H1 (cell line): Measurements from ENCODE around the gene PHC1. TPM values are rescaled to one million over a fixed set of nuclear protein-coding genes. Genes with fewer than 3 reads are reported as not detected.

Experiments used
- CTCF ChIA-PET: fragments of 300-600 bp; sonication (Branson Sonifier 250); formaldehyde crosslinking; loops from one replicate; lab custom pipeline; 2021; ENCODE audit not compliant: partially characterized antibody; lab: Charles Lee
- POLR2A ChIA-PET: fragments of 300-600 bp; sonication (Branson Sonifier 250); formaldehyde crosslinking; loops from one replicate; lab custom pipeline; 2021; ENCODE audit warnings: inconsistent platforms; ENCODE audit not compliant: partially characterized antibody; lab: Charles Lee
- DNase-seq, 2 experiments: peaks; one replicate each; pipeline versions ENCODE4 v3.0.0 to v3.0.0-alpha.2; 2010 to 2022; ENCODE audit warnings: low spot score in 2 of 2, low read depth in 1 of 2, mixed read lengths in 1 of 2
- FAIRE-seq: peaks from 2 replicates; lab custom pipeline; 2011; peaks lifted over from hg19 to GRCh38; lab: Jason Lieb, UNC
- H2AFZ ChIP-seq: 2 replicates; pipeline ENCODE4 v1.8.1; 2012; ENCODE audit warnings: low read length, inconsistent platforms
- H2AK5ac ChIP-seq: 2 replicates; pipeline ENCODE4 v1.6.1; 2013; ENCODE audit warnings: low read depth, low read length
- H2BK120ac ChIP-seq: replicated peaks from 2 replicates; pipeline ENCODE3; 2013; ENCODE audit warnings: low read depth, low read length, inconsistent platforms
- H2BK12ac ChIP-seq: 2 replicates; pipeline ENCODE4 v1.6.1; 2013; ENCODE audit warnings: low read depth, low read length
- H2BK15ac ChIP-seq: 2 replicates; pipeline ENCODE4 v1.6.1; 2013; ENCODE audit warnings: low read length
- H2BK20ac ChIP-seq: 2 replicates; pipeline ENCODE4 v1.6.1; 2013; ENCODE audit warnings: low read length
- H2BK5ac ChIP-seq: 2 replicates; pipeline ENCODE4 v1.6.1; 2013; ENCODE audit warnings: low read depth, low read length
- H3K14ac ChIP-seq: 2 replicates; pipeline ENCODE4 v1.6.1; 2013; ENCODE audit warnings: inconsistent platforms; ENCODE audit not compliant: insufficient read length
- H3K18ac ChIP-seq: 2 replicates; pipeline ENCODE4 v1.6.1; 2013; ENCODE audit warnings: low read length; ENCODE audit errors: extremely low read depth
- H3K23ac ChIP-seq: 2 replicates; pipeline ENCODE4 v1.6.1; 2013; ENCODE audit warnings: inconsistent platforms; ENCODE audit not compliant: insufficient read length
- H3K23me2 ChIP-seq: 2 replicates; pipeline ENCODE4 v1.6.1; 2013; ENCODE audit warnings: low read depth, low read length
- H3K27ac ChIP-seq: 2 replicates; pipeline ENCODE4 v1.6.1; 2011; ENCODE audit warnings: low read depth, low read length, inconsistent platforms
- H3K27me3 ChIP-seq, 4 experiments: replicated peaks in 1 of 4; 1 replicate in 1 of 4; 2 replicates in 3 of 4; pipeline versions ENCODE4 v1.6.1 to v1.8.1; 2011 to 2013; ENCODE audit warnings: low read length in 3 of 4, mild to moderate bottlenecking in 3 of 4, inconsistent platforms in 2 of 4, mixed read lengths in 2 of 4, moderate library complexity in 1 of 4; ENCODE audit not compliant: control insufficient read depth in 3 of 4, insufficient read depth in 3 of 4; ENCODE audit errors: extremely low read depth in 1 of 4
- H3K36me3 ChIP-seq, 4 experiments: 2 replicates each; pipeline versions ENCODE4 v1.6.1 to v1.8.1; 2011 to 2013; ENCODE audit warnings: mild to moderate bottlenecking in 4 of 4, low read length in 3 of 4, moderate library complexity in 2 of 4, control low read depth in 1 of 4, inconsistent platforms in 1 of 4; ENCODE audit not compliant: insufficient read depth in 4 of 4, control insufficient read depth in 2 of 4
- H3K4ac ChIP-seq: replicated peaks from 2 replicates; pipeline ENCODE3; 2013; ENCODE audit warnings: low read length, low read depth, mixed read lengths, inconsistent platforms; ENCODE audit not compliant: insufficient read length
- H3K4me1 ChIP-seq, 4 experiments: replicated peaks in 1 of 4; 1 replicate in 1 of 4; 2 replicates in 3 of 4; pipeline versions ENCODE4 v1.6.1 to v1.8.1; 2011 to 2013; ENCODE audit warnings: low read length in 3 of 4, inconsistent platforms in 2 of 4, mixed read lengths in 1 of 4; ENCODE audit not compliant: insufficient read depth in 4 of 4, control insufficient read depth in 3 of 4
- H3K4me2 ChIP-seq, 2 experiments: 2 replicates each; pipeline versions ENCODE4 v1.6.1 to v1.8.1; 2011 to 2013; ENCODE audit warnings: low read depth in 2 of 2, low read length in 2 of 2, control low read depth in 1 of 2, inconsistent platforms in 1 of 2, mild to moderate bottlenecking in 1 of 2; ENCODE audit not compliant: insufficient read depth in 1 of 2
- H3K4me3 ChIP-seq, 4 experiments: fragments of 200-600, 300-600 bp in 1 of 4; sonication (generic), shearing (Covaris generic), sonication (Bioruptor Twin) in 1 of 4; 2 replicates each; pipeline versions ENCODE4 v1.5.1 to v1.8.1; 2011 to 2016; ENCODE audit warnings: low read length in 4 of 4, low read depth in 3 of 4, control low read depth in 2 of 4, inconsistent platforms in 2 of 4, mild to moderate bottlenecking in 2 of 4, mixed read lengths in 1 of 4, moderate library complexity in 1 of 4; ENCODE audit not compliant: insufficient read depth in 2 of 4; ENCODE audit errors: extremely low read depth in 1 of 4
- H3K56ac ChIP-seq: replicated peaks from 2 replicates; pipeline ENCODE3; 2013; ENCODE audit warnings: low read depth, mild to moderate bottlenecking, mixed read lengths, low read length, inconsistent platforms; ENCODE audit not compliant: insufficient read length
- H3K79me1 ChIP-seq: 2 replicates; pipeline ENCODE4 v1.6.1; 2013; ENCODE audit warnings: low read depth, low read length, control low read depth
- H3K79me2 ChIP-seq, 2 experiments: 2 replicates each; pipeline versions ENCODE4 v1.6.1 to v1.8.1; 2012 to 2013; ENCODE audit warnings: low read length in 2 of 2, mild to moderate bottlenecking in 2 of 2, inconsistent platforms in 1 of 2; ENCODE audit not compliant: insufficient read depth in 2 of 2, control insufficient read depth in 1 of 2
- H3K9ac ChIP-seq, 4 experiments: replicated peaks in 1 of 4; 1 replicate in 1 of 4; 2 replicates in 3 of 4; pipeline versions ENCODE4 v1.6.1 to v1.8.1; 2011 to 2013; ENCODE audit warnings: low read depth in 3 of 4, low read length in 3 of 4, control low read depth in 2 of 4, mild to moderate bottlenecking in 2 of 4, moderate library complexity in 2 of 4, inconsistent platforms in 1 of 4; ENCODE audit errors: extremely low read depth in 1 of 4
- H3K9me3 ChIP-seq, 2 experiments: 2 replicates each; pipeline versions ENCODE4 v1.6.1 to v1.8.1; 2012 to 2013; ENCODE audit warnings: mild to moderate bottlenecking in 2 of 2, moderate library complexity in 2 of 2, control low read depth in 1 of 2, inconsistent platforms in 1 of 2, low read depth in 1 of 2, low read length in 1 of 2, mixed read lengths in 1 of 2; ENCODE audit not compliant: insufficient read depth in 2 of 2
- H4K20me1 ChIP-seq, 2 experiments: replicated peaks in 1 of 2; 2 replicates each; pipeline versions ENCODE3 to v1.8.1; 2011 to 2013; ENCODE audit warnings: inconsistent platforms in 2 of 2, low read length in 2 of 2, mild to moderate bottlenecking in 1 of 2; ENCODE audit not compliant: insufficient read depth in 2 of 2, control insufficient read depth in 1 of 2
- H4K5ac ChIP-seq: 2 replicates; pipeline ENCODE4 v1.6.1; 2013; ENCODE audit warnings: low read length, low read depth, mixed read lengths, inconsistent platforms; ENCODE audit not compliant: insufficient read length
- H4K8ac ChIP-seq: 2 replicates; pipeline ENCODE4 v1.8.0; 2013; ENCODE audit warnings: mild to moderate bottlenecking, moderate library complexity, low read length, inconsistent platforms; ENCODE audit not compliant: insufficient read depth; ENCODE audit errors: extremely low read depth
- H4K91ac ChIP-seq: replicated peaks from 2 replicates; pipeline ENCODE3; 2013; ENCODE audit warnings: low read length, mixed read lengths, inconsistent platforms; ENCODE audit not compliant: insufficient read length
- BCL11A ChIP-seq, 2 experiments: IDR thresholded peaks; one replicate each; pipeline ENCODE4 v1.6.1; 2011; ENCODE audit warnings: low read depth in 2 of 2, low read length in 2 of 2, mild to moderate bottlenecking in 2 of 2
- BRCA1 ChIP-seq: IDR thresholded peaks from 2 replicates; pipeline ENCODE4 v1.6.1; 2012; ENCODE audit warnings: low read depth, low read length, improper control_type of control experiment
- CBX8 ChIP-seq: fragments of 300-800, 300-1000 bp; sonication (generic); IDR thresholded peaks from 2 replicates; pipeline ENCODE4 v1.7.1; 2016; ENCODE audit warnings: low read depth, low read length, borderline replicate concordance
- HDAC6 ChIP-seq: IDR thresholded peaks from one replicate; pipeline ENCODE4 v1.7.1; 2012; ENCODE audit warnings: low read depth, mild to moderate bottlenecking, inconsistent platforms, low read length, moderate library complexity
- KDM1A ChIP-seq: fragments of 200-600, 300-600 bp; sonication (generic); IDR thresholded peaks from 2 replicates; pipeline ENCODE4 v1.7.1; 2016; ENCODE audit warnings: mild to moderate bottlenecking, low read length, borderline replicate concordance
- KDM4A ChIP-seq: IDR thresholded peaks from one replicate; pipeline ENCODE4 v1.7.1; 2012; ENCODE audit warnings: low read depth, mild to moderate bottlenecking, moderate library complexity, low read length, inconsistent platforms; ENCODE audit not compliant: severe bottlenecking
- KDM5A ChIP-seq: fragments of 200-600 bp; IDR thresholded peaks from 2 replicates; pipeline ENCODE4 v1.7.1; 2012; ENCODE audit warnings: mild to moderate bottlenecking, low read length, inconsistent platforms, mixed read lengths
- NRF1 ChIP-seq: IDR thresholded peaks from 2 replicates; pipeline ENCODE4 v1.6.1; 2011; ENCODE audit warnings: mild to moderate bottlenecking, low read depth, low read length, improper control_type of control experiment
- PHF8 ChIP-seq: fragments of 200-600 bp; sonication (generic); conservative IDR thresholded peaks from 2 replicates; pipeline ENCODE4 v1.7.1; 2012; ENCODE audit warnings: low read depth, mild to moderate bottlenecking, inconsistent platforms, low read length, moderate library complexity
- POLR2AphosphoS5 ChIP-seq: IDR thresholded peaks from 2 replicates; pipeline ENCODE4 v1.6.1; 2011; ENCODE audit warnings: low read depth, low read length
- SRF ChIP-seq: IDR thresholded peaks from 2 replicates; pipeline ENCODE4 v1.6.1; 2011; ENCODE audit warnings: mild to moderate bottlenecking, low read depth, low read length, moderate library complexity
- TCF12 ChIP-seq: IDR thresholded peaks from 2 replicates; pipeline ENCODE4 v1.6.1; 2011; ENCODE audit warnings: low read depth, mild to moderate bottlenecking, low read length
- WGBS, 2 experiments: shearing (Covaris generic) in 1 of 2; methylation state at CpG; one replicate each; pipeline versions ENCODE4 v1.1.6 to v1.1.7; 2013 to 2015; ENCODE audit warnings: low lambda C conversion rate in 2 of 2, mixed read lengths in 2 of 2, inconsistent platforms in 1 of 2, low coverage in 1 of 2, missing lambda C conversion rate in 1 of 2; ENCODE audit not compliant: insufficient replicate concordance in 2 of 2, insufficient coverage in 1 of 2, insufficient read length in 1 of 2; ENCODE audit errors: extremely low coverage in 1 of 2, missing lambda C conversion rate in 1 of 2; 5-methylcytosine and 5-hydroxymethylcytosine counted together
- polyA plus RNA-seq, 7 experiments: library from polyadenylated mRNA; depleted of rRNA in 3 of 7; stranded (reverse) in 5 of 7; unstranded in 2 of 7; fragments of >200 nt in 5 of 7; fragments of 200-250 nt in 2 of 7; gene quantifications; 1 replicate in 5 of 7; 2 replicates in 1 of 7; 4 replicates in 1 of 7; pipeline versions ENCODE4 v1.2.1 to v1.2.3, GENCODE V29; 2011 to 2013; ENCODE audit warnings: missing spikeins in 2 of 7, mixed read lengths in 2 of 7
- total RNA-seq: library from RNA; stranded (reverse); fragmentation: NEBNext Ultra II Directional; extraction: Animal tissue kit (Norgen Biotek cat#: 25700); gene quantifications from 2 replicates; pipeline ENCODE4 v1.2.1, GENCODE V29; 2021

The PHC1 gene
- total and polyA plus RNA-seq, 2 of the 8 experiments (the other 6 are each of a cell fraction or from before 2014, with no cell fraction given): 934 to 1,655 TPM

- CTCF ChIA-PET: interaction anchor here (0.8 to 1.7 kb wide), 3 partner anchors 8 to 205 kb away, joined by 4 to 8 read pairs (median 4); no protein-coding TSS in a partner anchor
- Histone ChIP-seq H3K14ac (no peak overlapping the region), H3K27ac (no peak overlapping the region), H2BK20ac (no peak overlapping the region), H4K20me1 (no peaks in the 10 kb centered on the region), H3K23me2 (no peaks in the 10 kb centered on the region; the same call in 1 of the 2 replicates), H4K8ac (no peak overlapping the region), H3K79me2 (no peaks in the 10 kb centered on the region), H3K4ac (no peak overlapping the region), H3K36me3 (peaks cover 0 to 3% (median 0%) of the 10 kb centered on the region in 4 experiments; a peak in 2 of 8 replicates), H2BK15ac (0 out of 2 replicates have a peak overlapping the region, but pooled peaks have one; percentile 46), H3K4me2 (no peak overlapping the region), H4K5ac (no peak overlapping the region), H3K4me3 (no peak overlapping the region), H3K23ac (no peak overlapping the region), H2AFZ (no peak overlapping the region), H3K9me3 (peaks cover 0 to 3% of the 10 kb centered on the region in 2 experiments; a peak in 2 of 4 replicates), H2BK12ac (no peak overlapping the region), H3K79me1 (no peaks in the 10 kb centered on the region), H3K9ac (no peak overlapping the region), H3K4me1 (no peaks in the 10 kb centered on the region), H3K27me3 (no peaks in the 10 kb centered on the region), H2AK5ac (0 out of 2 replicates have a peak overlapping the region, but pooled peaks have one; percentile 33), H2BK120ac (no peak overlapping the region), H4K91ac (no peak overlapping the region), H3K56ac (no peak overlapping the region), H2BK5ac (no peak overlapping the region), H3K18ac (no peak overlapping the region; the same call in none of the 2 replicates)
- 91% methylated on average over 6 of the region's 6 CpGs; no CpG with 5 or more reads in 1 of the 2 experiments for WGBS, 2 experiments
- DNase-seq (no peak), FAIRE-seq (no peak)
- POLR2A ChIA-PET: interaction anchor here (1.1 to 2.7 kb wide), 5 partner anchors 11 to 50 kb away, joined by 3 to 9 read pairs (median 3); no protein-coding TSS in a partner anchor
- TF ChIP-seq KDM5A: no peak
- TF ChIP-seq BRCA1: no peak
- TF ChIP-seq TCF12: no peak
- no peak for TF ChIP-seq KDM4A
- no peak for TF ChIP-seq HDAC6
- no peak for TF ChIP-seq PHF8
- TF ChIP-seq KDM1A: no peak
- no peak for TF ChIP-seq POLR2AphosphoS5
- TF ChIP-seq CBX8: no peak
- TF ChIP-seq SRF: no peak
- no peak for TF ChIP-seq NRF1
- TF ChIP-seq BCL11A (IDR thresholded peaks at IDR 0.05; ENCODE audit: low read depth in 2 of 2, low read length in 2 of 2): no peak
Measured at GRCh38 chr12:8886502-8887284, 27.6 kb upstream of the PHC1 start.
